ENCODE results near the gene FBXW12.

Gene FBXW12

DNA sequence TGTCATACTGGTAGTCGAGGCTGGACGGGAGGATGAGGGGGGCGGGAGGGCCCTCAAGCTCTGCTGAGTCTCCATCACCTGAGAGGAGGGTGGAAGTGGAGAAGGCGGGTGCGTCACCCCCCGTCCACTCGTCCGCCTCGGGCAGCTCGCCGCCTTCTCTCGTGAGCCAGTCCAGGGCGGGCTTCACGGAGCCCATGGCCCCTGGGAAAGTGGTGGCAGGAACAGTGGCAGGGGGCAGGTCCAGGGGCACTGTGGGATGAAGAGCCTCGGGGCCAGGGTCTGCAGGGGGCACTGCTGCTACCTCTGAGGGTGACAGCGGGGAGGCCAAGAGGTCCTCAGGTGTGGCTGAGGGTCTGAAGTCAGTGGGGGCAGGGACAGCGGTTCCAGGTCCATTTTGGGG lies 47.6 kb downstream of the FBXW12 start:
- Mint-ChIP-seq H3K9me3 (no peaks in the 10 kb centered on the region), H3K4me3 (no peak overlapping the region), H3K36me3 (no peaks in the 10 kb centered on the region), H3K4me1 (no peaks in the 10 kb centered on the region), H3K27ac (no peak overlapping the region)
- ATAC-seq: no peak
- no peak for DNase-seq (ENCODE audit: low spot score in 2 of 2)

DNA sequence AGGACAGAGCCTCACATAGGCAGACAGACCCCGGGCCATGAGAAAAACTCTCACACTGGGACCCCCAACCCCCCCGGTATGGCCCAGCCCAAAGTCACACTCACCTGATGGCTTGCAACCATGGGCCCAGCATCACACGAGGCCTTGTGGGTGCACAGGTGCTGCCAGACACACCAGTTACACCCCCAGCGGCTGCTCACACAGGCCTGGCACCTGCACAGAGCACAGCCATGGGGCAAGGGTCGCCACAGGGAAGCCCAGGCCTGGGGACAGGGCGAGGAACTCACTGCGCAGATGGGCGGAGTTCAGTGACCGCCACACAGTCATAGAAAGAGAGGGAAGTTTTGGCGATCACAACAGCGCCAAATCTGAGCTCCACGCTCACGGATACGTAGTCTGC lies 48.5 kb downstream of the FBXW12 start:
- Mint-ChIP-seq H3K4me1 (no peaks in the 10 kb centered on the region), H3K4me3 (no peak overlapping the region), H3K36me3 (no peaks in the 10 kb centered on the region), H3K27ac (no peak overlapping the region), H3K9me3 (no peaks in the 10 kb centered on the region)
- ATAC-seq (no peak), DNase-seq (ENCODE audit: low spot score in 2 of 2) (no peak)

DNA sequence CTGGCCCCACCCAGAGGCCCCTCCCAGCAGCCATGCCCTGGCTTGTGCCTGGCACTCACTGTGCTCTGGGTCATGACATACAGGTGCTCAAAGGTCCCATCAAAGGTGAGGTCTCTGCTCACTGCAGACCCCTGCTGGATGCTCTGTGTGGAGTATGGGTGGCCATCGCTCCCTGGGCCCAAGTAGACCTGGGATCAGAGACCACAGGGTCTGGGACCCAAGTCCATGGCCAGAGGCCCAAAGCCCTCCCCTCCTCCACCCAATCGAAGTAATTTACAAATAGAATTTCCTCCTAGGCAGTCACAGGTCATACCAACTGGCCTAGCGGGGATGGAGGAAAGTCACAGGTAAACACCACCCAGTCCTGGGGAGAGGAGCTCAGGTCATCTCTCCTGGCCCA lies 50.3 kb downstream of the FBXW12 start:
- Mint-ChIP-seq H3K4me1 (no peaks in the 10 kb centered on the region), H3K36me3 (no peaks in the 10 kb centered on the region), H3K9me3 (no peaks in the 10 kb centered on the region), H3K4me3 (no peak overlapping the region), H3K27ac (no peak overlapping the region)
- no peak for ATAC-seq
- no peak for DNase-seq (ENCODE audit: low spot score in 2 of 2)

DNA sequence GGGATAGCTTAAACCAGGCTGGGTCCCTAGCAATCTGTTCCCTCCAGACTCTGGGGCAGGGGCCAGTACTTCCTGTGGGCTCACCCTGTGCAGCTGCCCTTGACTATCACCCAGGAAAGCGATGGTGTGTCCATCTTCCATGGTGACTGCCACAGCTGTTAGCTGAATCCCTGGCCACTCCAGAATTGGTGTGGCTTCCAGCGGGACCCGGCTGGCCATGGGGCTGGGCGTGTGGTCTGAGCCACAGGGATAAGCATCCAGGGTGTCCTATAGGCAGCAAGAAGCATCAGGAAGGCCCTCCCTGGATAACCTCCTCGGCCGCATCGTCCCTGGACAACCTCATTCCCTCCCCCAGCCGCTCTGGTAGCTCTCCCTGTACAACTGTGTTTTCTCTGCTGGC lies 50.7 kb downstream of the FBXW12 start:
- no peak overlapping the region for H3K27ac Mint-ChIP-seq

DNA sequence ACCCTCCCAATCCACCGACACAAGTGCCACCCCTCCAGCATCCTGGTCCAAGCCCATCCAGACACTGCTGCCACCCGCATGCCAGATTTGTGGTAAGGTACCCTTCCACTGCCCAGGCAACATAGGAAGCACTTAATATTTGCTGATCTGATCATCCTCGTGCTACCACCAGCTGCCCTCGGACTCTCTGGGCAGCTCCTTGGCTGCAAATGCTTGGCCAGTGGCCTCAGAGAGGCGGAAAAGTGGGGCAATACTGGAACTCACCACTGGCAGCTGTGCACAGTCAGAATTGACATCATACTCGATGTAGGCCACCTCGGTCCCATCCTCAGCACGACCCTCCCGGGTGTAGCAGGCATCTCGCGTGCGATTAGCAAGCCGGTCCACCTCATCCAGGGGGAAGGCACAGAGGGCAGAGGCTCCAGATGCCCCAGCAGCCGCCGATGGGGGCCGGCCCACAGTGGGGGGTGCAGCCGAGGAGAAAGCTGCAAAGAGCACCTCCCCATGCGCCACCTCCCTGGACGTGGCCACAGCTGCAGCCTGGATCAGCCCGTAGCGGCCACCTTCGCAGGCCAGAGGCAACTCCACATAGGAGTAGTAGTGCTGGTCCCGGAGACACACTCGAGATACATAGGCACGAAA lies 51.3 kb downstream of the FBXW12 start:
- ATAC-seq (no peak), DNase-seq (ENCODE audit: low spot score in 2 of 2) (no peak)
- H3K9me3 Mint-ChIP-seq: no peaks in the 10 kb centered on the region
- no peak overlapping the region for H3K27ac Mint-ChIP-seq
- H3K4me1 Mint-ChIP-seq: no peaks in the 10 kb centered on the region
- no peaks in the 10 kb centered on the region for H3K36me3 Mint-ChIP-seq
- H3K4me3 Mint-ChIP-seq: no peak overlapping the region

More for the DNA sequence above, 50.7 kb downstream of the FBXW12 start:
- H3K9me3 Mint-ChIP-seq: no peaks in the 10 kb centered on the region
- H3K36me3 Mint-ChIP-seq: no peaks in the 10 kb centered on the region
- no peak for ATAC-seq
- no peaks in the 10 kb centered on the region for H3K4me1 Mint-ChIP-seq
- no peak overlapping the region for H3K4me3 Mint-ChIP-seq
- no peak for DNase-seq (ENCODE audit: low spot score in 2 of 2)

DNA sequence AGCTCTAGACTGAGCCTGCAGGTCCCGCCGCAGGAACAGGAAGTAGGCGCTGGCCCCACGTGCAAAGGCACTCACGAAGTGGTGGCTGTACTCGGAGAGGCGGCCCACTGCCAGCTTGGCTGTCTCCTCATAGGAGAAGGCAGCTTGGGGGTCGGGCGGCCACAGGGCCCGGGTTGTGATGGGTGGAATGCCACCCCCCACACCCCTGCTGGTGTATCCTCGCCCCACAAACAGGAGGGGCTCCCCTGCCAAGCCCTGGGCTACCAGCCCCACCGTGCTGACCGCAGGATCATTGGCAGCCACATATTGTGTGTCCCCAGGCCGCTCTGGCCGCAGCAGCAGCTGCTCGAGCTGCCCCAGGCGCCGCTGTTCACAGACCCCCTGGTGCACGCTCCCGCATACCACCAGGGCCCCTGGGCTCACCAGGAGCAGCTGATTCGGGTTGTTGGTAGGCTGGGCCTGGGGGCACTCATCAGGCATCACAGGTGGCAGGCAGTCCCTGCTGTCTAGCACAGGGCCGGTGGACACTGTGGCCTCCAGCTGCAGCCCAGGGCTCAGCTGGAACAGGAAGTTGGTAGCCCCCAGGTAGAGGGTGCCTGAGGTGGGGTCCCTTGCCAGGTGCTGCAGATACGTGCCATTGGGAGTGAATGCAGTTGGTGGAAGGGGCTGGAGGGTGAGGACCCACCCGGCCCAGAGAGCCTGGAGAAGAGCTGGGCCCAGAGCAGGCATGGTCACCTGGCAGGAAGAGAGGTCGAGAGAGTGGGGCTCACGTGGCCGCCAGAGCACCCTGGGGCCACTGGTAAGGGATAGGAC lies 52.1 kb downstream of the FBXW12 start:
- no peaks in the 10 kb centered on the region for H3K9me3 Mint-ChIP-seq
- H3K4me3 Mint-ChIP-seq: no peak overlapping the region
- no peak for ATAC-seq
- no peaks in the 10 kb centered on the region for H3K36me3 Mint-ChIP-seq
- H3K27ac Mint-ChIP-seq: no peak overlapping the region
- no peak for DNase-seq (ENCODE audit: low spot score in 2 of 2)
- no peaks in the 10 kb centered on the region for H3K4me1 Mint-ChIP-seq

DNA sequence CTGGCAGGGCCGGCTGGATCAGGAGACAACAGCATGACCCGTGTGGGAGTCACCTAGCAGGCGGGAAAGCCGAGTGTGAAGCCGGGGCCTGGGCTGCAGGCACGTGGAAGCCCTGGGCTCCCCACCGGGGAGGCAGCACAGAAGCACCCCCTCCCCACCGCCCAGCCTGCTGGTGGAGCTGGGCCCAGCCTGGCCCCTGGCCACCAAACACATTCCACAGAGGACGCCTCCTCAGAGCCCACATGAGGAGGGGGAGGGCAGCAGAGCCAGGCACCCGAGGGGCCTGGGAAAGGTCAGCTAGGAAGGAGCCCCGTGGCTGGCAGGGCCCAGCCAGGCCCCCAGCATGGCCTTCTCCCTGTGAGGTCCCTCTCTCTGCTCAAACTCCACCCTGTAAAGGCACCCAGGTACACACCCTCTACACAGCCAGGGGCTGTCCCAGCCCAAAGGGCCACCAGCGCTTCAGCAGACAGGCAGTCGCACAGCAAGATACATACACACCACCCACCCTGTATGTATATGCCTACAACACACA lies 53.3 kb downstream of the FBXW12 start:
- H3K4me3 Mint-ChIP-seq: no peak overlapping the region
- no peaks in the 10 kb centered on the region for H3K9me3 Mint-ChIP-seq
- no peak overlapping the region for H3K27ac Mint-ChIP-seq
- H3K36me3 Mint-ChIP-seq: no peaks in the 10 kb centered on the region
- no peak for DNase-seq (ENCODE audit: low spot score in 2 of 2)
- H3K4me1 Mint-ChIP-seq: peaks cover 7% of the 10 kb centered on the region
- ATAC-seq: no peak

DNA sequence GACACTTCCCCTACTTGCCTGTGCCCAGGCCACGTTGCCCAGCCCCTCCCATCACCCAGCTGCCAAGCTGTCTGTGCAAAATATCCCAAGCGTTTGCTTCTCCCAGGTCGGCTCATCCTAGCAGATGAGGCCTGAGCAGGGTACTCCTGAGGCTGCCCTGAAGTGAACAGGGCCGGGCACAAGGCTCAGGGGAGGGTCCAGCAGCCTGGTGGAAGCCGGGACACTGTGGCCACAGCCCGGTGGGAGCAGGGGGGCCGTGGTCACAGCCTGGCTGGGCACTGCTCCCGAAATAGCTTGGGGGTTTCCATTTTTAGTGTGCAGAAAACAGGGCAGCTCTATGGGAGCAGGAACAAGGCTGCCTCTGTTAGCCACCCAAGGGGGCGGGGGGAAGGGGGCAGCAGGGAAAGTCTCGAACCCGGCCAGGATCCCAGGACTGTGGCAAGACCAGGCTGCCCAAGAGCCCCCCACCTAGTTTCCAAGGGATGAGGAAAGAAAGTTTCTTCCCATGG lies 54.4 kb downstream of the FBXW12 start:
- no peaks in the 10 kb centered on the region for H3K9me3 Mint-ChIP-seq
- no peak overlapping the region for H3K4me3 Mint-ChIP-seq
- no peak overlapping the region for H3K27ac Mint-ChIP-seq
- peaks cover 15% of the 10 kb centered on the region for H3K4me1 Mint-ChIP-seq
- peaks cover 5% of the 10 kb centered on the region for H3K36me3 Mint-ChIP-seq
- DNase-seq (ENCODE audit: low spot score in 2 of 2) (no peak), ATAC-seq (no peak)

DNA sequence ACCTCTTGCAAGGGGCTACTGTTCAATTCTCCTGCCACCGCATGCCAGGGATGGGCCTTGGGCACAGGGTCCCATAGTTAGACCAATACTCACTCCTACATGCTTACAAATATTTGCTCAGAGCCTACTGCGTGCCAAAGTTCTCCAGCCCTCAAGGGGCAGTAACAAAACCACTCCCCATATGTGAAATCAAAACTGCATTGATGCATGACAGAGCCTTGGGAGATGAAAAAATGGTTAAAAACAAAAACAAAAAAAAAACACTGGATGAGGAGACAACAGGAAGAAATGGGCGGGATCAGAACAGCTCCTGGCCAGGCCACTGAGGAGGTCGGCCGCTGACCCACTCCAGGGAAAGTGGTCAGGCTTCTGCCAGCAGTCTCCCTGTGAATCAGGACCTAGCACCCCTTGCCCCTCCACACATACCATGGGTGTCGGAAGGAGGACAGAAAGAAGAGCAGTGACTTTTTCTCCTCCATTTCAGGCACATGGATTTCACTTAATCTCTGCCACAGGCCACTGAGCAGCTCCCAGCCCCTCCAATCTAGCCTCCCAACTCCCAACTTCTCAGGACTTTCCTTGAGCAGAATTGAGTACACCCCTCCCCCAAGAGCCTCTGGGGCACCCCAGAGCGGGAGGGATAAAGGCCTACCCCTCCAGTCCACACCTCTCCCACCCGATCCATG lies 55.1 kb downstream of the FBXW12 start:
- H3K4me1 Mint-ChIP-seq: peaks cover 15% of the 10 kb centered on the region
- ATAC-seq (no peak), DNase-seq (ENCODE audit: low spot score in 2 of 2) (no peak)
- H3K36me3 Mint-ChIP-seq: peaks cover 5% of the 10 kb centered on the region
- H3K4me3 Mint-ChIP-seq: no peak overlapping the region
- no peak overlapping the region for H3K27ac Mint-ChIP-seq
- H3K9me3 Mint-ChIP-seq: no peaks in the 10 kb centered on the region

DNA sequence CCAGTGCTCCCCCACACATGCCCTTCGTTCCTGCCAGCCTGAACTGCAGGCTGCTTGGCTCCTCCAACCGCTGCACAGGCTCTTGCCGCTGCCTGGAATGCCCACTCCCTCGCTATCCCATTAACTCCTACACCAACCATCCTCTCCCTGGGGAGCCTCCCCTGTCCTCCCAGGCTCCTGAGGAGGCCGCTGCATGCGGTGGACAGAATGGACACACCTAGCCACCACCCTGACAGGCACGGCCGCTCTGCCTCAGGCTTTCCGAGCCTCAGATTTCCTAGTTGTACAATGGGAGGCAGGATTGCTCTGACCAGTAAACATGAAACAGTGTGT lies 55.6 kb downstream of the FBXW12 start:
- Mint-ChIP-seq H3K4me1 (peaks cover 15% of the 10 kb centered on the region), H3K27ac (no peak overlapping the region), H3K9me3 (no peaks in the 10 kb centered on the region), H3K4me3 (no peak overlapping the region), H3K36me3 (peaks cover 5% of the 10 kb centered on the region)
- DNase-seq (ENCODE audit: low spot score in 2 of 2): no peak
- ATAC-seq: no peak

DNA sequence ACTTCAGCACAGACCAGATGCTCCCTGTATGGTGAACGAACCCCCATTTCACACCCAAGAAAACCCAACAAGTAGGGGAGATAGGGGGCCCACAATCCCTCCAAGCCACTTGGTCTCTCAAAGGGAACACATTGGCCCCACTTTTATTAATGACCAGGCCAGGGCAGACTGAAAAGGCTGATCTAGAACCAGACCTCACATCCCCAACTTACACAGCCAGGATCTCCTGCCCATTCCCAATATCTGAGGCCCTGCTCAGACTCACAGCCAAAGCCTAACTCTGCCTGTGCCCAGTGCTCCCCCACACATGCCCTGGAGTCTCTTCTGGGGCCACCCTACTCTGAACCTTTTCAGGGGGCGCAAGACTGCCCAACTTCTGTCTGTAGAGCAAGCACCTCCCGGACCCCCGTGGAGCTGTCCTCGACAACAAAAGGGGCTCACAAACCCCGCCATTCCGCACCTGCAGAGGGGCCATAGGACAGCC lies 56.1 kb downstream of the FBXW12 start:
- Mint-ChIP-seq H3K36me3 (peaks cover 5% of the 10 kb centered on the region), H3K4me1 (peaks cover 15% of the 10 kb centered on the region), H3K27ac (no peak overlapping the region), H3K4me3 (peak overlapping the region; percentile 79), H3K9me3 (no peaks in the 10 kb centered on the region)
- no peak for ATAC-seq
- no peak for DNase-seq (ENCODE audit: low spot score in 2 of 2)

DNA sequence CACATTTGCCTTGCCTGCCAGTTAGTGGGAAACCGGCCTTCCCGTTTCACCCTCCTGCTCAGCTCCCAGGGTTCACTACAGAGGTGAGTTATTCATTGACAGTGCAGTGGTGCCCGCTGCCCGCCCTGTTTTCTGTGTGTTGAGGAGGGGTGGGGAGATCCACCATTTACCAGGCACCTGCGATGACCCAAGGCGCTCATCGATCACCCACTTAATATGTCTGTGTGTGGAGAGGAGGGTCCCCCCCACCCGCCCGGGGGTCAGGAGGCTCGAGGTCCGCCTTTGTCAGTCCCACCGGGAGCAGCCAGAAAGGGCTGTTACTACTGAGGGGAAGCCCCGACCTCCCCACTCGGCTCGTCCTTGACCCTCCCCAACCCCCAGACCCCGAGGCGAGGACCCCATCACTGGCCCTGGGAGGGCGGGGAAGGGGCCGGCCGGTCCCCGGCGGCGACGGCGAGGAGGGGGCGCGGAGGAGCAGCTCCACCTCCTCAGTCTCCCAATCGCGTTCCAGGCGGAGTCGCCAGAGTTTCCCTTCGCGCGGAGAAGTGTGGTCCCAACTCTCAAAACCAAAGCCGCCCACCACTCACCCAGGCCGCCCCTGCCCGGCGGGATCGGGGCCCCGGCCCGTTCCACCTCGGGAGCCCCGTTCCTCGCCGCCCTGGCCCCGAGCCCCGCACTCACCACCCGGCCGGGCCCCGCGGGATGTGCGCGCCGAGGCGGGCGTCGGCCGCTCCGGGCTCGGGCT lies 56.7 kb downstream of the FBXW12 start:
- H3K4me3 Mint-ChIP-seq: peak overlapping the region; percentile 79
- H3K36me3 Mint-ChIP-seq: peaks cover 5% of the 10 kb centered on the region
- peaks cover 15% of the 10 kb centered on the region for H3K4me1 Mint-ChIP-seq
- ATAC-seq (peak; percentile 63), DNase-seq (ENCODE audit: low spot score in 2 of 2) (peak in 1 of 2 donors; percentile 12)
- no peak overlapping the region for H3K27ac Mint-ChIP-seq
- H3K9me3 Mint-ChIP-seq: no peaks in the 10 kb centered on the region

DNA sequence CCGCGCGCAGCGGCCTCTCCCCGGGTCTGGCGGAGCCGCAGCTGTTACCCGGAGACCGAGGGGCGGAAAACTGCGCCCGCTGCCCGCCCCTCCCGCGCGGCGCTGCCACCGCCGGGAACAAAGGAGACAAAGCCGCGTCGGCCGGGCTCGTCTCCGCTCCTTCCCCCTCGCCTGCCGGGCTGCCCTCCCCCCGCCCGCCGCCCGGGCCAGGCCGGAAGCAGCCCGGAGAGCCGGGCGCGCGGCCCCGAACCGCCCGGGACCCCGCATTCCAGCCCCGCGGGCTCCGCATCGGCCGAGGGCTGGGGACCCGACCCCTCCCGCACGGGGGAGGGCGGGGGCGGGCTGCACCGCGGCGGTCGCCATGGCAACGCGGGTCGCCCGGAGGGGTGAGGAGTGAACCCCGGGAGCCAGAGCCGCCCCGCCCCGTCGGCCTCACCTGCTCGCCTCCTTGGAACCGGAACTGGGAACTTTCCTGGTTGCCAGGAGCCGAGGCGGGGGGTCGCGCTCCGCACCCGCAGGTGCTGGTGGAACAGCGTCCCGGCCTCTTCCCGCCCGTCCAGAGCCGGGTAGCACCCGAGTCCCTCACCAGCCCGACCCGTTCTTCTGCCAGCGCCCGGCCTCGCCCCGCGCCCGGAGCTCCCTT lies 57.4 kb downstream of the FBXW12 start:
- H3K9me3 Mint-ChIP-seq: no peaks in the 10 kb centered on the region
- peaks cover 5% of the 10 kb centered on the region for H3K36me3 Mint-ChIP-seq
- ATAC-seq (peak; percentile 70), DNase-seq (ENCODE audit: low spot score in 2 of 2) (peak; percentile 40 to 78)
- peaks cover 17% of the 10 kb centered on the region for H3K4me1 Mint-ChIP-seq
- peak overlapping the region; percentile 72 for H3K27ac Mint-ChIP-seq
- H3K4me3 Mint-ChIP-seq: peak overlapping the region; percentile 79

DNA sequence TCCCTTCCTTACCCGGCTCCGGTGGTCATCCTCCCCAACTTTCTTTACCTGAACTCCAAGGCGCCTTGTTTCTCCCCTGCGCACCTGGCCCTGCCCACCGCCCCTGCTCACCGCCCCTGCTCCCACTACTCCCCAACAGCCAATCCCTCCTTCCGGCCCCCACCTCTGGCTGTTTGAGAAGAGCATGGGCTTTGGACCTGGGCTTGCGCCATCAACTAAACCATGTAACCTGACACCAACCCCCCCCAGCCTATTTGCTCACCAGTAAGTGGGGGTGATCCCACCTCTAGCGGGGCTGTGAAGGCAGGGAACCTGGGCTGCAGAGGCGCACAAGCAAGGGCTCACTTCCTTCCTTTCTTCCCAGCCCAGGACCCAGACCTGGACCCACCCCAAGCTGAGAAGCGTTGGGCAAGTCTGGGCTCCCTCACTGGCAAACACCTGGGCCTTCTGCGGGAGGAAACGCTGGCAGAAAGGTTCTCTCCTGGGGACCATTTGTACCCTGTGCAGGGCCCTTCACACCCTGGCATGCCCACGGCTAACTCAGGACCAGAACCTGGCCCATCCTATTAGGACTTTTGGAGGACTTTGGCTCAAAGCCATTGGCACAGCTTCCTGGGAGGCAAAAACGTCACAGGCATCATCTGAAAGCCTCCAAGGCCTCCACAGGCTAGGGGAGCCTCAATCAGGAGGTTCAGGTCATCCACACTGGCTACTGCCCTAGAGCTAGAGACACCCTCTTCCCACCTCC lies 58.1 kb downstream of the FBXW12 start, which contains the start of gene PLXNB1:
PLXNB1 (minus strand) TSS at position 127 of the 748 bp plus-strand sequence. CDS start 5,475 bp downstream, outside the sequence.
- peak within 1 kb of the TSS; percentile 72 for H3K27ac Mint-ChIP-seq
- no peak for ATAC-seq
- peak within 1 kb of the TSS; percentile 79 for H3K4me3 Mint-ChIP-seq
- H3K36me3 Mint-ChIP-seq: peaks cover 5% of the 10 kb centered on the region
- no peaks in the 10 kb centered on the region for H3K9me3 Mint-ChIP-seq
- DNase-seq (ENCODE audit: low spot score in 2 of 2): no peak
- peaks cover 23% of the 10 kb centered on the region for H3K4me1 Mint-ChIP-seq

All from stimulated activated effector memory CD8-positive, alpha-beta T cell treated with anti-CD3 and anti-CD28 coated beads, Interleukin-12 subunit alpha, Interleukin-12 subunit beta, amount 100 ng/mL, for 72 hours (primary cell).